Measurements from ENCODE around the gene LSS.
A peak's percentile ranks its signal among the peaks of the same experiment; 100 is the strongest.
"Not testable (repeated sequence)": the region's sequence is repeated elsewhere in the genome, so short reads cannot be mapped to it uniquely, and the experiment has no call there.

LSS gene

DNA sequence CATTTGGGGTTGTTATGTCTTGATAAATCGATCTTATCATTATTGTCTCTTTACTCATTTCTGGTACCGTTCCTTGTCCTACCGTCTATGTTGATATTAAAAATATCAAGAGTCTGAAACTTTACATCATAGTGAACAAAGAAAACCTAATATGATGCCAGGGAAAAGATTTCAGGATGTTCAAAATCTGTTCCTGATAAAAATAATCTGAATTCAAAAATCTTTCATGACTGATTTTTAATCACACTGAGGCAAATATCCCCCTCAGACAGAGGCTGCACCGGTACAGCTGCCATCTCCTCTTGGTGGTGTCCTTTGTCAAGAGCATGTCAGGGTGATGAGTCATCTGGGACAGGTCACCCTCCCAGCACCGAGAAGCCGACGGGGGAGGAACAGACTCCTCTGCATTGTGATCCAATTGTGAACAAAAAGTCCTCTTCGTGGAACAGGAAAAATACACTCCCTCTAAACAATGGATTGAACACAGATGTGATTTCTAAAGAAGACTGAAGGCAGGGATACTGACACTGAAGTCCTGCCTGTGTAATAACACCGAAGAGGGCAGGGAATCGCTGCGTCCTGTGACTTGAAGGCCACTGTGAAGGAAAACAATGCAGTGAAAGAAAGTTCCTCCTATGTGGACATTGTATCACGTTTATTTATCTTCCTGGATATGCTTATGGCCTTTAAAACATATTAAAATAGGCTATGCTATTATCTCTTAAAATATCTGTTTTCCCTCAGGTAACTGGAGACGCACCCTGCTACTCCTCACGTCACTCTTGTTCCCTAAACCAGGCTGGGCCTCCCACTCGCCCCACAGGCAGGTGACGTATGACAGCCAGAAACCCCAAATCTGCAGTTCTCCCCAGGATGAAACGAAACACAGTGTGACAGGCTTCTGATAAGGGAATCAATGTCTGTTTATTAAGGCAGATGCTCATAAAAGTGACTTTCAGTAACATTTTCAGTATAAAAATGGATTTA lies 40.1 kb downstream of the LSS start:
- no peak for DNase-seq (ENCODE audit: low read depth in 4 of 4, low spot score in 1 of 4)

DNA sequence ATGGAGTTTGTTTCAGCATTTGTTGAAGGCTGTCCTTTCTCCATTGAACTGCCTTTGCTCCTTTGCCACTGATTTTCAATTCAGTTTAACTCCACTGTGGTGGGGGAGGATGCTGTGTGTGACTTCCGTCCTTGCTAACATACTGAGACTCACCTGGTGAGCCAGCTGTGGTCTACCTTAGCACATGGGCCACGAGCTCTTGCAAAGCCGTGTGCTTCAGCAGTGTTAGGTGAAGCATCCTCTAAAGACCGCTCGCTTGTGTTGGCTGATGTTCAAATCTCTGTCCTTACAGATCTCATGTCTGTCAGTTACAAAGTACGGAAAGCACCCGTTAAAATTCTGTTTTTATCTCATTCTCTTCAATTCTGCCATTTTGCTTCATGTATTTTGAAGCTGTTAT lies 40.8 kb downstream of the LSS start:
- DNase-seq (ENCODE audit: low read depth in 4 of 4, low spot score in 1 of 4), result no peak

DNA sequence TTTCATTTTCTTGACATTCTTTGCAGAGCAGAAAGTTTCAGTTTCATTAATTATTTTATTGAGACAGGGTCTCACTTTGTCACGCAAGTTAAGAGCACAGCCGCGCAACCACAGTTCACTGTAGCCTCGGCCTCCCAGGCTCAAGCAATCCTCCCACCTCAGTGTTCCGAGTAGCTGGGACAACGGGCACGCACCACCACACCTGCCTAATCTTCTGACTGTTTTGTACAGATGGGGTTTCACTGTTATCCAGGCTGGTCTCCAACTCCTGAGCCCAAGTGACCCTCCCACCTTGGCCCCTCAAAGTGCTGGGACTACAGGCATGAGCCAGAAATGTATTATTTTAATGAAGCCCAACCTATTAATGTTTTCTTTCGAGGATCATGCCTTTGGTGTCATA lies 41.3 kb downstream of the LSS start:
- no peak for DNase-seq (ENCODE audit: low read depth in 4 of 4, low spot score in 1 of 4)

DNA sequence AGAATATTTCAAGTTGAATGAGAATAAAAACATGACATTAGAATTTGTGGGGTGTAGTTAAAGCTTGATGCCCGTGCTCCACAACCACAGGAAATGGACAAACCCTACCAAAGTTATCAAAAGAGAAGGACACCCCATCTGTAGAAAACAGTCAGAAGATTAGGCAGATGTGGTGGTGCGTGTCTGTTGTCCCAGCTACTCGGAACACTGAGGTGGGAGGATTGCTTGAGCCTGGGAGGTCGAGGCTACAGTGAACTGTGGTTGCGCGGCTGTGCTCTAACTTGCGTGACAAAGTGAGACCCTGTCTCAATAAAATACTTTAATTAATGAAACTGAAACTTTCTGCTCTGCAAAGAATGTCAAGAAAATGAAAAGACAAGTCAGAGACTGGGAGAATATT lies 42.9 kb downstream of the LSS start:
- no peak for DNase-seq (ENCODE audit: low read depth in 4 of 4, low spot score in 1 of 4)

DNA sequence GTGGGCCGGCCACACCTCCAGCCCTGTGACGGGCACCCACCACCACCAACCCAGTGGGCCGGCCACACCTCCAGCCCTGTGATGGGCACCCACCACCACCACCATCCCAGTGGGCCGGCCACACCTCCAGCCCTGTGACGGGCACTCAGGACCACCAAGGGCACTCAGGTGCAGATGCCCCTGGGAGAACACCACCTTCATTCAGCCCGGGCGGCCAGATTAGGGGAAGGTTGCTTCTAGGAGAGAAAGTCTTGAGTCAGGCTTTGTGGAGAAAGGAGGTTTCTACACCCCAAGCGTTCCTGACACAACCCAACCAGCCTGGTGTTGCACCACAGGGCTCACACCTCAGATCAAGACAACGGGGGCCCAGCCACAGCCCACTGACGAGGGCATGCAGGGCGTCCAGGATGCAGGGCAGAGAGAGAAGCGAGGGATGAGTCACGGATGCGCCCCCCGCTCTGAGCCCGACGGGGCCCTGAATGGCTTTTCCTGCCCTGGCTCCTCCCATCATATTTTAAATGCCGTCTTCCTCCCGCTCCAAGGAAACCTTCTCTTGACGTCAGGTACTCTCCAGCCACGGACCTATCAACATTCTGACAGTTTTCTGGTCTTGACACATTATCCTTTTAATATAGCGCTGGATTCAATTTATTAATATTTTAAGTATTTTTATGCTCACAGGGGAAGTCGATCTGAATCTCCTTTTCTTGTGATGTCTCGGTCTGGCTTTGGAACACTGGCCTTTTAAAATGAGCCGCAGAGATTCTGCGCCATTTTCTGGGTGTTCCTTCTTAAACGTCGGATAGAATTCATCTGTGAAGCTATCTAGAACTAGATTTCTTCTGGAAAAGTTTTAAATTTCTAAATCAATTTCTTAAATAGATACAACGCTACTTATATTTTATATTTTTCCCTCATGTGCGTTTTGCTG lies 43.7 kb downstream of the LSS start:
- DNase-seq (ENCODE audit: low read depth in 4 of 4, low spot score in 1 of 4), result peak in 3 of 4 experiments; percentile 6 to 56 (median 53)

DNA sequence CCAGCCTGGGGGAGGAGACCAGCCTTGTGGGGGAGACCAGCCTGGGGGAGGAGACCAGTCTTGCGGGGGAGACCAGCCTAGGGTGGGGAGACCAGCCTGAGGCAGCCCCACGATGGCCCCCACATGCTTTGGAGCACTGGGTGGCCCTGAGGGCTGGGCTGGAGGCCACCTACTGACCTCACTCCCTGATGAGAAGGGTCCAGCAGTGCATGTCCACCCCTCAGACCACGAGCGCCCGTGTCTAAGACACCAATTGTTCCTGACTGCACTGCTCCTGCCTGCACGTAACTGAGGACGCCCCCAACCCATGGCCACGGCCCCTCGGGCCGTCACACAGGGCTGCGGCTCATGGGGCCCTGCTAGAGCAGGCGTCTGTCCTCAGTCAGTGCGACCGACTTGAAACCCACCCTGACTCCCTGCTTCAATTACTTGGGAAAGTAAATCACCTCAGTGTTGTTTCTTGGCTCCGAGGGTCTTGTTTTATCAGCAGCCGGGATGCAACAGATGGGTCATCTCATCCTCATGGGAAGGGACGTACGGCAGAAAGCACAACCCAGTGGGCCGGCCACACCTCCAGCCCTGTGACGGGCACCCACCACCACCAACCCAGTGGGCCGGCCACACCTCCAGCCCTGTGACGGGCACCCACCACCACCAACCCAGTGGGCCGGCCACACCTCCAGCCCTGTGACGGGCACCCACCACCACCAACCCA lies 44.5 kb downstream of the LSS start, which contains the start of gene SPATC1L:
Gene SPATC1L, minus strand, starts transcription at position 550 of the 715 bp plus-strand sequence. CDS start 1,643 bp downstream, outside the sequence.
- DNase-seq (ENCODE audit: low read depth in 4 of 4, low spot score in 1 of 4), result peak in 3 of 4 experiments; percentile 16 to 37 (median 30)

DNA sequence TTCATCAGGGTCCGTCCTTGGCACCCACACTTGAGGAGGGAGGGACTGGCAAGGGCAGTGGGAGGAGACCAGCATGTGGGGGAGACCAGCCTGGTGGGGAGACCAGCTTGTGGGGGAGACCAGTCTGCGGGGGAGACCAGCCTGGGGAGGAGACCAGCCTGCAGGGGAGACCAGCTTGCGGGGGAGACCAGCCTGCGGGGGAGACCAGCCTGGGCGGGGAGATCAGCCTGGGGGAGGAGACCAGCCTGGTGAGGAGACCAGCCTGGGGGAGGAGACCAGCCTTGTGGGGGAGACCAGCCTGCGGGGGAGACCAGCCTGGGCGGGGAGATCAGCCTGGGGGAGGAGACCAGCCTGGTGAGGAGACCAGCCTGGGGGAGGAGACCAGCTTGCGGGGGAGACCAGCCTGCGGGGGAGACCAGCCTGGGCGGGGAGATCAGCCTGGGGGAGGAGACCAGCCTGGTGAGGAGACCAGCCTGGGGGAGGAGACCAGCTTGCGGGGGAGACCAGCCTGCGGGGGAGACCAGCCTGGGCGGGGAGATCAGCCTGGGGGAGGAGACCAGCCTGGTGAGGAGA lies 45.2 kb downstream of the LSS start:
- DNase-seq (ENCODE audit: low read depth in 4 of 4, low spot score in 1 of 4), result not testable (repeated sequence)

DNA sequence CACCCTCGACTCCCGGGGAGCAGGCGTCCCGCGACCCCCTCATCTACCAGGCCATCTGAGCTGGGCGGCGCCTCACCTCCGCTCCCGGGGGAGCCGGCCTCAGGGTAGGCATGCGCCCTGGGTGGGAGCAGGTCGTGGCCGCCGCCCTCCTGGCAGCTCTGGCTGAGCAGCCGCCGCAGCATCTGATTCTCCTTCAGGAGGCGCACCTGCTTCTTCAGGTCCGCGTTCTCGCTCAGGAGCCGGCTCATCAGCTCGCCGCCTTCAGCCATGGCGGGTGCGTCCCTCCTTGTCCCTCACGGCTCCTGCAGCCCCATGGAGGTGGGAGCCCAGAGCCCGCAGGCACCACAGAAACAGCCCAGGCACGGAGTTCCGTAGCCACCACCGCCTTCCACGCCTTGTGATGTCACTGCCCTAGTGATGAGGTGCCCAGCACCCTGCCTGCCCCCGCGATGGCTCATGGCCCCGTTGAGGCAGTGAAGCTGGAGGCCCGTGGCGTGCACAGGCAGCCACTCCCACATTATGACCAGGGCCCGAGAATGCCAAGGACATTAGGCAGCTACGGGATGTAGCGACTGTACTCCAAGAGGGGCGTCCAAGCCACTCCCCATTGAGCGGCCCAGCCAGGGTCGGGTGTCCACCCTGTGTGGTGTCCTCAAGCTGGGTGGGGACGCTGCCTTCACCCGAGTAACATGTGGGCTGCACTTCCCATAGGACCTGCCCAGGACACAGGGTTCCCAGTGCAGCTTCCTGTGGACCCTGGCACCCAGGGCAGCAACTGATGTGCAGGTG lies 45.8 kb downstream of the LSS start:
- no peak for DNase-seq (ENCODE audit: low read depth in 4 of 4, low spot score in 1 of 4)

DNA sequence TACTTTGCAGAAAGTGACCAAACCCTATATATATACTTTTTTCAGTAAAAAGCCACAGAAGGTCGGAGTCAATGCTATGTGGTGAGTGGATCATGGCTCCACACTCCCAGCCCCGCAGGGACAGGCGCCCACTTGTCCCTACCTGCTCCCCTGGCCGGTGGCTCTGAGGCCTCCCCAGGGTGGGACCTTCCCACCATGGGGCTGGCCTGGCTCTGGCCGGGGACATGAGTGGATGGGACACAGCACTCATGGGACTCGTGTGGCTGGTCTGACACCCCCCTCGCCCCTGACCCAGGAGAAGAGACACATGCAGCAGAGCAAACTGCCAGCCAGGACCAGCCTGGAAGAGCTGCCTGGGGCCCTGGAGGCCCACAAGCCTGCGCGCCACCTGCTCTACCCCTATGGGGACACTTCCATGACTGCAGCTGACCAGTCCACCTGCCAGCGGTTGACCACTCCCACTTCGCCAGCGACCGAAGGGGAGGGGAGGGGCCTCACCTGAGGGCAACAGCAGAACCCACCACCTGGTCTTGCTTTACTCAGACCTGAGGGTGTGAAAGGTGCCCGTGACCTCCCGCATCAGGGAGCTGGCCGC lies 46.5 kb downstream of the LSS start:
- no peak for DNase-seq (ENCODE audit: low read depth in 4 of 4, low spot score in 1 of 4)

DNA sequence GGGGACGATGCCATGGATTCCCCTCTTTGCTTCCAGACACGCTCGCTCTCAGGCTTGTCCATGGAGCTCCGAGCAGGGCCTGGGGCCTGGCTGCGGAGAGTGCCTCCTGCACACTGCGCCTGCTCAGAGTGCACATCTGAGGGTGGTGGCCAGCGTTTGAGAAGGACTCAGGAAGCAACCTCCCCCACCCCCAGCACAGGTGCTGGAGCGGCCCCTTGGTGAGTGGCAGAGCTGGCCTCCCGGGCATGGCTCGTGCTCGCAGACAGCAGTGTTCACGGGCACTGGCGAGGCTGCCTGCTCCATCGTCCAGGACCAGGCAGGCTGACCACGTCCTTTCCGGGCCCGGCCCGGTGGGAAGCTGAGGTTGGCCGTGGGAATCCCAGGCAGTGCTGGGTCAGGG lies 47.1 kb downstream of the LSS start:
- no peak for DNase-seq (ENCODE audit: low read depth in 4 of 4, low spot score in 1 of 4)

DNA sequence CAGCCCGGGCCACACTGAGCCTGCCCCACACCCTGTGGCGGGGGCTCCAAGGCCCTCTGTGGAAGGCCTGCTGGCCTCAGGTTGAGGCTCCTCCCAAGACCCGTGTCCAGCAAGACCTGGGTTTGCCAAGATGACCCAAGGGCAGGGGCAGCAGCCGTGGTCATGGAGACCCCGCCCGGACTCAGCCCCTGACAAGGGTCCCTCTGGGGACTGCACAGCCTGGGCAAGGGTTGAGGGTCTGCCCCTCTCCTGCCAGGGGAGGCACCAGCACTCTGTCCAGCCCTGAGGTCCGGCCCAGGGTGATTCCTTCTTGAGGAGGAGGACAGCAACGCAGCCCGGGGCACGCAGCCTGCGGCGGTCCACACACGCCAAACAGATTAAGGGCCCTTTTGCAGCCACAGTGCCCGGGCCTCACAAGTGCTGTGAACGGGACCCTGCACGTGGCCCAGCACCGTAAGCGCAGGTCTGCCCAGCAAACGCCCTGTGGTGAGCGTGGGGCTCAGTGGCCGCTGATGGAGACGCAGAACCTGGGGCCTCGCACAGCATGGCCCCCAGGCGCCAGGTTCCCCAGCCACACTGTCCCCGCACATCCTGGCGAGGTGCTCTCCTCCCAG lies 47.7 kb downstream of the LSS start:
- no peak for DNase-seq (ENCODE audit: low read depth in 4 of 4, low spot score in 1 of 4)

DNA sequence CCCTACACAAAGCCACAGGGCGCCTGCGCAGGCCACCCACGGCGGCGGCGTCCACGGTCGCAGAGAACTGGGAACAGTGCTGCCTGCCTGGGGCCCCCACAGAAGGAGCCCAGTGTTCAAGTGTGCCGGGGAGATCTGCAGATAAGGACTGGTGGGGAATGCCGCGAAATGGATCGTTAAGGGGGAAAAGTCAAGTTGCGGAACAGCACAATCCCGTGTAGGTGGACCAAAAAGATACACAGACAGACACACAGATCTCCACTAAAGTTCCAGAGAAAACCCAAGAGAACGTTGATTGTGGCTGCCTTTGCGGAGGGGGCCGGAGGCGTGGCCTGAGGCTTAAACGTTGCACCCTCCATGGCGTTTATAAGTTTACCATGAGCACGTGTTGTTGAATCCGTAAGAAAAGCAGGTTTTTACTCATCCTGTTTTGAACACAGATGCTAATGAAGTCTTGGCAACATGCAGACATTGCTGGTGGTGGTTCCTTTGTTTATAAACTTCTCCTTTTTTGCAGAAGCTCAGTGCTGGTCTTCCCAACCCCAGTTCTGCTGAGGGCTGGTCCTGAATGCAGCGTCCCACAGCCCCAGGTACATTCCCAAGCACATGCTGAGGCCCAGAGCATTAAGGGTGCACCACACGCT lies 48.4 kb downstream of the LSS start:
- no peak for DNase-seq (ENCODE audit: low read depth in 4 of 4, low spot score in 1 of 4)

DNA sequence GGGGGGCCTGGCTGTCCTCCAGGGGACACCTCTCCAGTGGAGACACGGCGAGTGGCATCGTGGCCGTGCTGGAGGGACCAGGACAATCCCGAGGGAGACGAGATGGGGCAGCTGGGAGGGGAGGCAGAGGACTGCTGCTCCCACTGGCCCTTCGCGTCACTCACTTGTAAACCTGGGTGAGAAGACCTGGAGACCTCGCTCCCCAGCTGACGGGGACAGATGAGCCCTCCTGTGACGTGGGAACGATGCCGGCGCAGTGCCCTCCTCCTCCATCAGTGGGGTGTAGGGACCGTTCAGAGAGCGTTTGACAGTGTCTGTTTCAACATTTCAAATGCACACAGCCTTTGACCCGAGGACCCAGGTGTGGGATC lies 48.9 kb downstream of the LSS start:
- no peak for DNase-seq (ENCODE audit: low read depth in 4 of 4, low spot score in 1 of 4)

DNA sequence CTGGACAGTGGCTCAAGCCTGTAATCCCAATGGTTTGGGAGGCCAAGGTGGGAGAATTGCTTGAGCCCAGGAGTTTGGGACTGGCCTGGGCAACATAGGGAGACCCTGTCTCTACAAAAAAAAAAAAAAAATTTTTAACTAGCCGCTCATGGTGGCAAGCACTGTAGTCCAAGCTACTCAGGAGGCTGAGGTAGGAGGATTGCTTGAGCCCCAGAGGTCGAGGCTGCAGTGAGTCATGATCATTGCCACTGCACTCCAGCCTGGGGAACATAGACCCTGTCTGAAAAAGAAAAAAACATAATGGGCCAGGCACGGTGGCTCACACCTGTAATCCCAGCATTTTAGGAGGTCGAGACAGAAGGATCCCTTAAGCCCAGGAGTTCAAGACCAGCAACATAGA lies 49.6 kb downstream of the LSS start:
- DNase-seq (ENCODE audit: low read depth in 4 of 4, low spot score in 1 of 4), result no peak

DNA sequence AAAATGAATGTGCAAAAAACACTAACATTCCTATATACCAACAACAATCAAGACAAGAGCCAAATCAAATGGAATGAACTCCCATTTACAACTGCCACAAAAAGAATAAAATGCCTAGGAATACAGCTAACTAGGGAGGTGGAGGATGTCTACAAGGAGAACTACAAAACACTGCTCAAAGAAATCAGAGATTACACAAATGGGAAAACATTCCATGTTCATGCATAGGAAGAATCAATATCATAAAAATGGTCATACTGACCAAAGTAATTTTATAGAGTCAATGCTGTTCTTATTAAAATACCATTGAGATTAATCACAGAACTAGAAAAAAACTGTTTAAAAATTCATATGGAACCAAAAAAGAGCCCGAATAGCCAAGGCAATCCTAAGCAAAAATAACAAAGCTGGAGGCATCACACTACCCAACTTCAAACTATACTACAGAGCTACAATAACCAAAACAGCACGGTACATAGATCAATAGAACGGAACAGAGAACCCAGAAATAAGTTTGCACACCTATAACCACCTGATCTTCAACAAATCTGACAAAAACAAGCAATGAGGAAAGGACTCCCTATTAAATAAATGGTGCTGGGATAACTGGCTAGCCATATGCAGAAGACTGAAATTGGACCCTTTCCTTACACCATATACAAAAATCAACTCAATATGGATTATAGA lies 52.0 kb downstream of the LSS start:
- not testable (repeated sequence) for DNase-seq (ENCODE audit: low read depth in 4 of 4, low spot score in 1 of 4)

DNA sequence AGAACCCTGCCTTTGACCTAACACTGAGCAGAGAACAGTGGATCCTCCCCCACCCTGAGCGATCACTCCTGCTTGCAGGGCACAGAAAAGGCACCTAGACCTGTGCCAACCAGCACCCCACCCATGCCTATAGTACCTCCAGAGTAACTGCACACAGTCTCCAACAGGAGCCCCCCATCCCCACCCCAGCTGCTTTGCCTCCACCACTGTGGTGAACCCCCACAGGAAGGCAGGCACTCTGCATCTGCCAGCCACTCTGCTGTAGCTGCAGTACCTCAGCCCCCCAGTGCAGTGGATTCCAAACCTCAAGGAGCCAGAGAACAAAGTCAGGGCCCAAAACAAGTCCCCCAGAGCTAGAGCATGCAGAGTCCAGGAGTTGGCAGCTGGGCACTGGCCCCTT lies 55.0 kb downstream of the LSS start:
- no peak for DNase-seq (ENCODE audit: low read depth in 4 of 4, low spot score in 1 of 4)

DNA sequence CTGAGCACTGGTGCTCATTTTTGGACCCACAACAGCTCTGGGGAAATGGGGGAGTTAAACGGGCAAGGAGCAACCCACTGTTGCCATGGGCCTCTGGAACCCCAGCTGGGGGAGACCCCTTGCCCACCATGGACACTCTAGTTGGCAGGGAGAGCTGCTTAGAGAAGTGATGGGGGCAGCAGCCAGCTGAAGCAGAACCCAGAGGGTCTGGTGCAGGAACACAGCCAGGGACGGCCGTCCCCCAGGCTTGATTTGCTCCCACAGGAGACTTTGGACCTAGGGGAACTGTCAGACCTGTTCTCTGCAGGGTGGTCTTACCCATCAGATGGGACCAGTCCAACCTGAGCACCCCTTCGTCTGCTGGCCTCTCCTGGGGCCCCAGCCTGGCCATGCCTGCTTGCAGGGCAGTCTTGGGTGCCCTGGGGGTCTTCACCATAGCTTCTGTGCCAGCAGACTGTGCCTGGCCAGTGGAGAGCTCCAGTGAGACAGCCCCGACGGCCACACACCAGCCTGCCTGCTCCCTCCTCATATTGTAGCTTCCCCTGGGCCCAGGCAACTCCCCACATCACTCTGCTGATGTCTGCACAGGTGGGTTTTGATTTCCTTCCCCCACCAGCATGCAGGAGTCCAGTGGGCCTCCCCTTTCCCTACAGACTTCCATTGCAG lies 55.6 kb downstream of the LSS start:
- DNase-seq (ENCODE audit: low read depth in 4 of 4, low spot score in 1 of 4), result no peak
